WERI-Rb-1 (cell line): ENCODE data around the gene RBMS3.
"Not testable (repeated sequence)": the region's sequence is repeated elsewhere in the genome, so short reads cannot be mapped to it uniquely, and the experiment has no call there.

Experiments
- DNase-seq: peaks from one replicate; pipeline ENCODE4 v3.0.0-alpha.2; 2020
- H3K27ac ChIP-seq: fragments of 250-450 bp; sonication (Bioruptor Pico); 2 replicates; pipeline ENCODE4 v1.5.1; 2020; ENCODE audit warnings: mild to moderate bottlenecking, moderate library complexity
- H3K27me3 ChIP-seq: fragments of 250-450 bp; sonication (Bioruptor Pico); 2 replicates; pipeline ENCODE4 v1.5.1; 2021; ENCODE audit warnings: mild to moderate bottlenecking, low read depth, moderate library complexity; ENCODE audit not compliant: insufficient read depth, severe bottlenecking
- H3K36me3 ChIP-seq: fragments of 250-450 bp; sonication (Bioruptor Pico); 2 replicates; pipeline ENCODE4 v1.5.1; 2020; ENCODE audit warnings: mild to moderate bottlenecking, moderate library complexity
- H3K4me3 ChIP-seq: 2 replicates; pipeline ENCODE4 v1.5.1; 2011; ENCODE audit warnings: low read depth, mild to moderate bottlenecking, control low read depth, low read length
- H3K9me3 ChIP-seq: fragments of 250-450 bp; sonication (Bioruptor Pico); 2 replicates; pipeline ENCODE4 v1.5.1; 2021; ENCODE audit warnings: mild to moderate bottlenecking, moderate library complexity; ENCODE audit not compliant: severe bottlenecking
- CTCF ChIP-seq: IDR thresholded peaks from 2 replicates; pipeline ENCODE4 v1.5.1; 2011; ENCODE audit warnings: low read depth, mild to moderate bottlenecking, control low read depth, inconsistent platforms, low read length

The RBMS3 gene

DNA sequence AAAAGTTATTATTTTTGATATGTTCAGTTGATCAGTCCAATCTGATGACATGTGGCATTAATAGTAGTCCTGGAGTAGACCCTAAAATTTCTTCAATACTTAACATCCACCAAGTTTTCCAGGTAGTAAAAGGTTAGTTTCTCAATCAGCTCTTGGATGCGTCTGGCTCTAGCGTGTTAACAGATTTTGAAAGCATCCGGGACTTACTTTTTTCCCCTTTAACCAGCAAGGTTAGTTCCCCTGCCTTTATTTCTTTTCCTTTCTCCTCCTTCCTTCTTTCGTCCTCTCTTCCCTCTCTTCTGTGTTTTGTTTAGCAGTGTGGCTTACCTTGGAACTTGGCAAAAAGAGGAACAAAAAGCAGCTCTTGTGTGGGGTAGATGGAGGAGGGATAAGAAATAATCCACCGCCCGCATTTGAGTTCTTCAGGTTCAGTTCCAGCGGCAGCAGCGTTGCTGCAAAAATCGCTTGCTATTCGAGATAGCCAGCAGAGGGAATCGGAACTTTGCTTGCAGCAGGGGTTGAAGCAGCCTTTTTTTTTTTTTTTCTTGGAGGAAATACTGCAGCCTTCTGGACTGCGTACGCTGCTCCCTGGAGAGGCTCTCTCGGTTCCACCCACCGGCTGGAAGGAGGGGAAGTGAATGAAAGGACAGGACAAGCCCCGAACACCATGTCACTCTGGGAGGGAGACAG, at the start of gene RBMS3:
Gene RBMS3 (plus strand): TSS at position 668 of the 690 bp plus-strand sequence.
- Histone ChIP-seq H3K9me3 (no peaks in the 10 kb centered on the region), H3K4me3 (peak within 1 kb of the TSS; percentile 25), H3K36me3 (no peaks in the 10 kb centered on the region), H3K27me3 (no peaks in the 10 kb centered on the region), H3K27ac (no peak within 1 kb of the TSS)
- DNase-seq, result peak; percentile 70
- no peak for TF ChIP-seq CTCF

- not testable (repeated sequence) for H3K27me3 ChIP-seq, DNase-seq, H3K9me3 ChIP-seq, H3K4me3 ChIP-seq, H3K36me3 ChIP-seq, H3K27ac ChIP-seq
Measured at GRCh38 chr3:29233126-29233525, 47.7 kb upstream of the RBMS3 start.

GRCh38 chr3:29236146-29236840, 44.6 kb upstream of the RBMS3 start:
- no peak for TF ChIP-seq CTCF
- Histone ChIP-seq H3K4me3 (no peak overlapping the region), H3K27ac (no peak overlapping the region), H3K36me3 (no peaks in the 10 kb centered on the region), H3K27me3 (no peaks in the 10 kb centered on the region), H3K9me3 (no peaks in the 10 kb centered on the region)
- DNase-seq, result no peak

DNA sequence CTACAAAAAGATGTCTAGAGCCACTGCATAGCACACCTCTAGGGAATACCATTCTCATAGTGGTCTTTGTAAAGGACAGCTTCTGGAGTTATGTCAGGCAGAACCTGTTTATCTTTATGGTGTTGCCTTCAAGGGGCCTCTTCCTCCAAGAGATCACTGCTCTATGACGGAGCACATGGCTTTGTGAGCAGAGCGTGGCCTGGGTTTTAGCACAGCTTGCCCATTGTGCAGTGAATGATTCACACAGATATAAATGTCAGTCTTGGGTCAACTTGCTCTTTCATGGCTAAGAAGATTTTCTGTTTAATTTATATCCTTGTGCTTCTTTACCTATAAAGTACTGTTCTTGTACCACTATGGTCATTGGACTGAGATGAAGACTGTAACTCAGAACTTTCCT, 41.5 kb upstream of the RBMS3 start:
- no peaks in the 10 kb centered on the region for H3K36me3 ChIP-seq
- H3K27ac ChIP-seq, result no peak overlapping the region
- TF ChIP-seq CTCF, result no peak
- H3K27me3 ChIP-seq, result no peaks in the 10 kb centered on the region
- no peak for DNase-seq
- no peak overlapping the region for H3K4me3 ChIP-seq
- no peaks in the 10 kb centered on the region for H3K9me3 ChIP-seq

GRCh38 chr3:29240248-29240647, 40.6 kb upstream of the RBMS3 start:
- H3K27ac ChIP-seq, result no peak overlapping the region
- H3K27me3 ChIP-seq, result no peaks in the 10 kb centered on the region
- no peak for DNase-seq
- no peaks in the 10 kb centered on the region for H3K9me3 ChIP-seq
- no peak overlapping the region for H3K4me3 ChIP-seq
- H3K36me3 ChIP-seq, result no peaks in the 10 kb centered on the region
- no peak for TF ChIP-seq CTCF

GRCh38 chr3:29240887-29241286, 40.0 kb upstream of the RBMS3 start:
- no peak for TF ChIP-seq CTCF
- Histone ChIP-seq H3K4me3 (no peak overlapping the region), H3K36me3 (no peaks in the 10 kb centered on the region), H3K9me3 (no peaks in the 10 kb centered on the region), H3K27me3 (no peaks in the 10 kb centered on the region), H3K27ac (no peak overlapping the region)
- DNase-seq, result no peak
